Lower lobe of right lung (tissue), 2 donors: Measurements from ENCODE around the gene XYLT1. TPM values are rescaled to one million over a fixed set of nuclear protein-coding genes. Genes with fewer than 3 reads are reported as not detected.
"Not testable (repeated sequence)": the region's sequence is repeated elsewhere in the genome, so short reads cannot be mapped to it uniquely, and the experiment has no call there.

Experiments
- ATAC-seq, 2 donors: fragments of 200-7000 bp; cut with Tn5 transposase; one replicate each; pipeline ENCODE4 v1.9.1; 2020 to 2022; ENCODE audit warnings: mild to moderate bottlenecking in 2 of 2, moderate library complexity in 2 of 2
- DNase-seq: peaks from one replicate; pipeline ENCODE4 v3.0.0-alpha.2; 2020
- H3K27ac ChIP-seq: fragments of 200-600 bp; one replicate; pipeline ENCODE4 v1.8.0; 2022
- H3K27me3 ChIP-seq: fragments of 200-600 bp; one replicate; pipeline ENCODE4 v1.8.0; 2022; ENCODE audit warnings: low read depth
- H3K36me3 ChIP-seq: fragments of 200-600 bp; one replicate; pipeline ENCODE4 v1.8.0; 2022; ENCODE audit warnings: mild to moderate bottlenecking
- H3K4me1 ChIP-seq: fragments of 200-600 bp; one replicate; pipeline ENCODE4 v1.8.0; 2022
- H3K4me3 ChIP-seq: fragments of 200-600 bp; one replicate; pipeline ENCODE4 v1.8.0; 2022; ENCODE audit warnings: mild to moderate bottlenecking
- H3K9me3 ChIP-seq: fragments of 200-600 bp; one replicate; pipeline ENCODE4 v1.8.0; 2022
- CTCF ChIP-seq: fragments of 200-600 bp; IDR thresholded peaks from one replicate; pipeline ENCODE4 v1.8.0; 2022; ENCODE audit warnings: antibody characterized with exemption, mild to moderate bottlenecking
- intact Hi-C: fragments of 100-400 bp; cut with DNase I; formaldehyde crosslinking; loops from one replicate; pipeline ENCODE4 v1.11.0; 2022
- total RNA-seq: library from RNA; stranded (reverse); fragmentation: NEBNext Ultra II Directional; extraction: Animal tissue kit (Norgen Biotek cat#: 25700); gene quantifications from one replicate; pipeline ENCODE4 v1.2.1, GENCODE V29; 2021
- donor health status: DM: no; HTN: yes; CAD: no; lungs with severe emphysema.

The XYLT1 gene
- total RNA-seq, 1 donor from 2014 or later = 9.0 TPM

GRCh38 chr16:17414421-17414820 lies 56.3 kb downstream of the XYLT1 start:
- intact Hi-C loops = no loop called here
- no peak for TF ChIP-seq CTCF

GRCh38 chr16:17413508-17413907 lies 57.3 kb downstream of the XYLT1 start:
- intact Hi-C loops = no loop called here
- no peaks in the 10 kb centered on the region for H3K9me3 ChIP-seq
- no peak overlapping the region for H3K4me3 ChIP-seq
- no peaks in the 10 kb centered on the region for H3K27me3 ChIP-seq
- no peak for TF ChIP-seq CTCF
- no peaks in the 10 kb centered on the region for H3K36me3 ChIP-seq
- peaks cover 18% of the 10 kb centered on the region for H3K4me1 ChIP-seq
- no peak overlapping the region for H3K27ac ChIP-seq
- ATAC-seq (no peak), DNase-seq (no peak)

More at GRCh38 chr16:17414421-17414820, 56.3 kb downstream of the XYLT1 start:
- Histone ChIP-seq H3K36me3 (no peaks in the 10 kb centered on the region), H3K9me3 (no peaks in the 10 kb centered on the region), H3K27ac (no peak overlapping the region), H3K27me3 (no peaks in the 10 kb centered on the region), H3K4me3 (no peak overlapping the region), H3K4me1 (peaks cover 18% of the 10 kb centered on the region)
- DNase-seq (no peak), ATAC-seq (no peak)

- no peak for TF ChIP-seq CTCF
- Histone ChIP-seq H3K4me1 (peaks cover 18% of the 10 kb centered on the region), H3K27me3 (no peaks in the 10 kb centered on the region), H3K36me3 (no peaks in the 10 kb centered on the region), H3K4me3 (no peak overlapping the region), H3K27ac (no peak overlapping the region), H3K9me3 (no peaks in the 10 kb centered on the region)
- intact Hi-C loops = no loop called here
- DNase-seq (no peak), ATAC-seq (no peak)
Observed at GRCh38 chr16:17412791-17413190, 58.0 kb downstream of the XYLT1 start.

- TF ChIP-seq CTCF = no peak
- Histone ChIP-seq H3K4me3 (no peak overlapping the region), H3K27ac (no peak overlapping the region), H3K27me3 (no peaks in the 10 kb centered on the region), H3K9me3 (no peaks in the 10 kb centered on the region), H3K4me1 (peaks cover 13% of the 10 kb centered on the region), H3K36me3 (no peaks in the 10 kb centered on the region)
- ATAC-seq (no peak), DNase-seq (no peak)
- intact Hi-C loops = no loop called here
Observed at GRCh38 chr16:17412221-17412620, 58.5 kb downstream of the XYLT1 start.

GRCh38 chr16:17411263-17411662 lies 59.5 kb downstream of the XYLT1 start:
- Histone ChIP-seq H3K9me3 (no peaks in the 10 kb centered on the region), H3K27ac (no peak overlapping the region), H3K27me3 (no peaks in the 10 kb centered on the region), H3K36me3 (no peaks in the 10 kb centered on the region), H3K4me1 (peaks cover 5% of the 10 kb centered on the region), H3K4me3 (no peak overlapping the region)
- TF ChIP-seq CTCF = no peak
- intact Hi-C loops = no loop called here
- DNase-seq = no peak
- no peak for ATAC-seq

GRCh38 chr16:17410316-17410715 lies 60.4 kb downstream of the XYLT1 start:
- H3K4me3 ChIP-seq, H3K4me1 ChIP-seq, H3K27ac ChIP-seq, H3K9me3 ChIP-seq, intact Hi-C loops, H3K27me3 ChIP-seq, H3K36me3 ChIP-seq, ATAC-seq, DNase-seq: not testable (repeated sequence)
